Ishikawa (cell line): ENCODE data around the gene CLDN7.

Experiments
- CEBPB ChIP-seq: IDR thresholded peaks from 2 replicates; pipeline ENCODE4 v1.6.1; 2012
- CREB1 ChIP-seq: IDR thresholded peaks from 2 replicates; pipeline ENCODE4 v1.6.1; 2012; ENCODE audit warnings: low read depth
- EGR1 ChIP-seq: IDR thresholded peaks from 2 replicates; pipeline ENCODE4 v1.6.1; 2012
- EP300 ChIP-seq: IDR thresholded peaks from 2 replicates; pipeline ENCODE4 v1.6.1; 2012; ENCODE audit warnings: borderline replicate concordance
- FOXM1 ChIP-seq: IDR thresholded peaks from 2 replicates; pipeline ENCODE4 v1.6.1; 2012; ENCODE audit warnings: low read depth, borderline replicate concordance
- NFIC ChIP-seq: IDR thresholded peaks from 2 replicates; pipeline ENCODE4 v1.6.1; 2012
- RAD21 ChIP-seq: IDR thresholded peaks from 2 replicates; pipeline ENCODE4 v1.6.1; 2012; ENCODE audit warnings: low read depth
- TAF1 ChIP-seq: IDR thresholded peaks from 2 replicates; pipeline ENCODE4 v1.6.1; 2012; ENCODE audit warnings: low read depth, mild to moderate bottlenecking
- TCF12 ChIP-seq: IDR thresholded peaks from 2 replicates; pipeline ENCODE4 v1.6.1; 2012; ENCODE audit warnings: low read depth
- TEAD4 ChIP-seq: IDR thresholded peaks from 2 replicates; pipeline ENCODE4 v1.6.1; 2012
- YY1 ChIP-seq: IDR thresholded peaks from 2 replicates; pipeline ENCODE4 v1.6.1; 2012; ENCODE audit warnings: low read depth
- ZBTB7A ChIP-seq: IDR thresholded peaks from 2 replicates; pipeline ENCODE4 v1.6.1; 2012; ENCODE audit warnings: low read depth
- TF ChIP-seq, protein P1 (sequence below): IDR thresholded peaks from 2 replicates; pipeline ENCODE4 v1.6.1; 2012
- TF ChIP-seq, protein P2 (sequence below): IDR thresholded peaks from 2 replicates; pipeline ENCODE4 v1.6.1; 2012
- TF ChIP-seq, protein P3 (sequence below): IDR thresholded peaks from 2 replicates; pipeline ENCODE4 v1.6.1; 2012; ENCODE audit warnings: low read depth, mild to moderate bottlenecking

Gene CLDN7

DNA sequence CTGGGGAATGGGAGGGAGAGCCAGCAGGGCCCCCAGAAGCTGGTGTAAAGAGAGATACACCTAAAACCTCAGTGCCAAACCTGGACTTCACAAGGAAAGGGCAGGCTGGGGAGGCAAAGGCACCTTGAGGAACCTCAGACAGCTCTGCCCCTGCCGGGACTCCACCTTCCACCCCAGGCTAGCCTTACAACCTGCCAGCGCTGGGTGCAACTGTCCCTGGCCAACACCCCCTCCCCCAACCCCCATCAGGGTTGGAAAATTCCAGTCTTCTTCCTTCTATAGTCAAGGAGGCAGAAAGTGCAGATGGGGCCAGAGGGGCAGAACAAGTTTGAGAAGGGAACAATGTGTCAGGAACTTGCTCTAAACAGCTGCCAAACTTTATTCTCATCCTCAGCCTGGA, 29.9 kb upstream of the CLDN7 start:
- no peak for TF ChIP-seq CREB1
- TF ChIP-seq EGR1: no peak
- TF ChIP-seq, protein P1, sequence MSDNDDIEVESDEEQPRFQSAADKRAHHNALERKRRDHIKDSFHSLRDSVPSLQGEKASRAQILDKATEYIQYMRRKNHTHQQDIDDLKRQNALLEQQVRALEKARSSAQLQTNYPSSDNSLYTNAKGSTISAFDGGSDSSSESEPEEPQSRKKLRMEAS: no peak
- no peak for TF ChIP-seq TAF1
- TF ChIP-seq, protein P2, sequence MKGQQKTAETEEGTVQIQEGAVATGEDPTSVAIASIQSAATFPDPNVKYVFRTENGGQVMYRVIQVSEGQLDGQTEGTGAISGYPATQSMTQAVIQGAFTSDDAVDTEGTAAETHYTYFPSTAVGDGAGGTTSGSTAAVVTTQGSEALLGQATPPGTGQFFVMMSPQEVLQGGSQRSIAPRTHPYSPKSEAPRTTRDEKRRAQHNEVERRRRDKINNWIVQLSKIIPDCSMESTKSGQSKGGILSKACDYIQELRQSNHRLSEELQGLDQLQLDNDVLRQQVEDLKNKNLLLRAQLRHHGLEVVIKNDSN: no peak
- no peak for TF ChIP-seq YY1
- no peak for TF ChIP-seq NFIC

DNA sequence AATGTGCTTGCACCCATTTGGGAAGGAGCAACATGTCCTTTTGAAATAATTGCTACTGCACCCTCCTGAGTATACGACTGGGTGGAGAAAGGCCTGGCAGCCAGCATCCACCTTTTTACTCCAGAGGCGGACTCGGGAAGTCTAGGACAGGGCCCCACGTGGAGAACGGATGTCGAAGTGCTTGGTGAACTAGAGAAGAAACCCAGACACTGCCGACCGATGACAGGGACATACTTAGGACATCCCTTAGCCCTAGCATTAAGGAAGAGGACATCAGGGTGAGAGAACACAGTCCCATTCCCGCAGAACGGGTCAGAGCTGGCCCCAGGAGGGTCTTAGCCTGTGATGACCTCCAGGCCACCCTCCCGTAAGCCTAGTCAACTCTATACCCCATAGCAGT, 28.4 kb upstream of the CLDN7 start:
- TF ChIP-seq TEAD4 (no peak), FOXM1 (no peak), TCF12 (no peak)
- TF ChIP-seq, protein P1: no peak

DNA sequence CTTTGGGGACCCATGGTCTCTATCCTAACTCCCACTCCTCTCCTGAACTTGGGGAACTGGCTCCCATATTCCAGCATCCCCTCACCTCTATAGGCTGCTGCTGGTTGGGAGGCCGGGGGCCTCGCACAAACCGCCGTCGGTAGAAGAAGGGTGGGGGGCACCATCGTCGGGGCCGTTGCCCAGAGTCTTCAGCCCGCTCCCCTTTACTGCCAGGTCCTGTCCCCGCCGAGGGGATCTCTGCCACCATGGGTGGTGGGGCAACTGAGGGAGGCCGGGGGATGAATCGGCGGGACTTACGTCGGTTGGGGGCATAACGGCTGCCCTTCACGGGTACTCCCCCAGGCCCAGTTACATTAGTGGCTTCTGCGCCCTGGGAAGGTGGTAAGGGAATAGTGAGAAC, 27.9 kb upstream of the CLDN7 start:
- no peak for TF ChIP-seq YY1
- TF ChIP-seq, protein P3, sequence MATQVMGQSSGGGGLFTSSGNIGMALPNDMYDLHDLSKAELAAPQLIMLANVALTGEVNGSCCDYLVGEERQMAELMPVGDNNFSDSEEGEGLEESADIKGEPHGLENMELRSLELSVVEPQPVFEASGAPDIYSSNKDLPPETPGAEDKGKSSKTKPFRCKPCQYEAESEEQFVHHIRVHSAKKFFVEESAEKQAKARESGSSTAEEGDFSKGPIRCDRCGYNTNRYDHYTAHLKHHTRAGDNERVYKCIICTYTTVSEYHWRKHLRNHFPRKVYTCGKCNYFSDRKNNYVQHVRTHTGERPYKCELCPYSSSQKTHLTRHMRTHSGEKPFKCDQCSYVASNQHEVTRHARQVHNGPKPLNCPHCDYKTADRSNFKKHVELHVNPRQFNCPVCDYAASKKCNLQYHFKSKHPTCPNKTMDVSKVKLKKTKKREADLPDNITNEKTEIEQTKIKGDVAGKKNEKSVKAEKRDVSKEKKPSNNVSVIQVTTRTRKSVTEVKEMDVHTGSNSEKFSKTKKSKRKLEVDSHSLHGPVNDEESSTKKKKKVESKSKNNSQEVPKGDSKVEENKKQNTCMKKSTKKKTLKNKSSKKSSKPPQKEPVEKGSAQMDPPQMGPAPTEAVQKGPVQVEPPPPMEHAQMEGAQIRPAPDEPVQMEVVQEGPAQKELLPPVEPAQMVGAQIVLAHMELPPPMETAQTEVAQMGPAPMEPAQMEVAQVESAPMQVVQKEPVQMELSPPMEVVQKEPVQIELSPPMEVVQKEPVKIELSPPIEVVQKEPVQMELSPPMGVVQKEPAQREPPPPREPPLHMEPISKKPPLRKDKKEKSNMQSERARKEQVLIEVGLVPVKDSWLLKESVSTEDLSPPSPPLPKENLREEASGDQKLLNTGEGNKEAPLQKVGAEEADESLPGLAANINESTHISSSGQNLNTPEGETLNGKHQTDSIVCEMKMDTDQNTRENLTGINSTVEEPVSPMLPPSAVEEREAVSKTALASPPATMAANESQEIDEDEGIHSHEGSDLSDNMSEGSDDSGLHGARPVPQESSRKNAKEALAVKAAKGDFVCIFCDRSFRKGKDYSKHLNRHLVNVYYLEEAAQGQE: no peak
- TF ChIP-seq, protein P1: no peak
- no peak for TF ChIP-seq FOXM1
- no peak for TF ChIP-seq RAD21
- TF ChIP-seq EP300: no peak
- TF ChIP-seq, protein P2: no peak
- TF ChIP-seq NFIC: no peak
- TF ChIP-seq CEBPB: no peak
- TF ChIP-seq TAF1: no peak
- TF ChIP-seq TCF12: no peak
- no peak for TF ChIP-seq TEAD4
- TF ChIP-seq ZBTB7A: no peak
- no peak for TF ChIP-seq EGR1

DNA sequence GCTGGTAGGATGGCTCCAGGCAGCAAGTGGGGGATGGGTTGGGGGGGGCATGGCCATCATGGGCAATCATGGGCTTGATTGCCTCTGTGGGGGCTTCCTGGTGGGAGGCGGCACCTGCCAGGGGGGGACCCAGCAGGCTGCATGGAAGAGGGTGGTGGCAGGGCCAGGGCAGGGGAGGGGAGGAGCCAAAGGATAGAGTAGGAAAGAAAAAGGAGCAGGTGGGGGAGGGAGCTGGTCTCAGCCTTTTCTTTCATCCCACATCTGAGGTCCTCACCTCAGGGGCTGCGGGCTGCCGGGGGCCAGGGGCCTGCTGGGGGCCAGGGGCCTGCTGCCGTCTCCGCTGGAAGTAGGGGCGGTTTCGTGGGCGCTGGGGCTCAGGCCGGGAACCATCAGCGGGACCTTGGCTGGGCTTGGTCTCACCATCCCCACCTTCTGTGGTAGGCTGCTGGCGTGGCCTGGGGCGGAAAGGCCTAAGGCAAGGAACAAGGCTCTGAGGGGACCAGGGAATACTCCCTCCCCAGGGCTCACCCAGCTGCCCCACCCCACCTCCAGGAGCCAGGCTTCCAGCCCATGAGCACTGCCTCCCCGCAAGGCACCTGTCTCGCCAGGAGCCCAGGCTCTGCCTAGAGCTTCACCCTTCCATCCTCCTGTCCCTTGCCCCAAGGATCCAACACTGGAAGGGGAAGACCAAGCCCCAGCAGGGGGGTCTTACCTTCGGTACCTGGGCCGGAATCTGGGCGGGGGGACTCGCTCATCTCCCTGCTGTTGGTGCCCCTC, 27.2 kb upstream of the CLDN7 start:
- TF ChIP-seq TEAD4 (no peak), NFIC (no peak), CREB1 (no peak), RAD21 (no peak), CEBPB (no peak), EP300 (no peak), TCF12 (no peak), ZBTB7A (no peak), TAF1 (no peak), FOXM1 (no peak), YY1 (no peak), EGR1 (no peak)
- TF ChIP-seq, protein P3: no peak
- TF ChIP-seq, protein P1: no peak
- TF ChIP-seq, protein P2: no peak

DNA sequence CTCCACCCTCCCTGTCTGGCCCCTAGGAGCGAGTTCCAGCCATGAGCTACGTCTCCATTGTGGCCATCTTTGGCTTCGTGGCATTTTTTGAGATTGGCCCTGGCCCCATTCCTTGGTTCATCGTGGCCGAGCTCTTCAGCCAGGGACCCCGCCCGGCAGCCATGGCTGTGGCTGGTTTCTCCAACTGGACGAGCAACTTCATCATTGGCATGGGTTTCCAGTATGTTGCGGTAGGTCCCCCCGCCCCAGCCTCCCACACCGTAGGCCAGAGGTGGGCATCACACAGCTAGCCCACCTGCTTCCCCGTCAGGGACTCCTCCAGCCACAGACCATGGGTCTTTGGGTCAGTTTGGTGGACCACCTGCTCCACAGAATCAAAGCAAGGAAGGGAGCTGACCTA, 23.4 kb upstream of the CLDN7 start:
- no peak for TF ChIP-seq NFIC
- no peak for TF ChIP-seq ZBTB7A
- TF ChIP-seq, protein P3: no peak
- no peak for TF ChIP-seq YY1
- TF ChIP-seq, protein P1: no peak
- TF ChIP-seq CEBPB: no peak
- no peak for TF ChIP-seq EP300
- no peak for TF ChIP-seq TCF12
- TF ChIP-seq FOXM1: no peak
- TF ChIP-seq, protein P2: no peak
- TF ChIP-seq RAD21: no peak
- TF ChIP-seq TAF1: no peak
- no peak for TF ChIP-seq CREB1
- TF ChIP-seq EGR1: no peak
- TF ChIP-seq TEAD4: no peak
